A549 (cell line): Measurements from ENCODE around the gene CHST13. TPM values are rescaled to one million over a fixed set of nuclear protein-coding genes. Genes with fewer than 3 reads are reported as not detected.

Source experiments
- ATAC-seq, 2 experiments: fragments of 200-7000 bp in 1 of 2; fragments of >200 bp in 1 of 2; cut with Nextera tagmentation in 1 of 2; cut with Tn5 transposase in 1 of 2; 3 replicates each; pipeline versions ENCODE4 v1.8.0 to v1.9.1; 2018 to 2020; ENCODE audit warnings: mild to moderate bottlenecking in 1 of 2, moderate library complexity in 1 of 2
- CTCF ChIA-PET: fragments of 300-600 bp; sonication (Branson Sonifier 250); formaldehyde crosslinking; extraction: SDS; loops from one replicate; lab custom pipeline; 2021; ENCODE audit warnings: antibody characterized with exemption, inconsistent platforms; lab: Yijun Ruan, JAX
- POLR2A ChIA-PET: fragments of 350-600 bp; formaldehyde crosslinking; extraction: SDS; loops from one replicate; lab custom pipeline; 2021; ENCODE audit warnings: antibody characterized with exemption, inconsistent platforms; lab: Yijun Ruan, JAX
- DNase-seq, 2 experiments: peaks; one replicate each; pipeline versions ENCODE4 v3.0.0 to v3.0.0-alpha.2; 2011 to 2016; ENCODE audit warnings: low read depth in 1 of 2, low spot score in 1 of 2
- FAIRE-seq: peaks from 2 replicates; lab custom pipeline; 2011; peaks lifted over from hg19 to GRCh38; lab: Jason Lieb, UNC
- H3K27ac ChIP-seq, 2 experiments: fragments of >200 bp; sonication (Bioruptor Twin); formaldehyde crosslinking; 3 replicates each; pipeline ENCODE4 v1.5.1; 2016 to 2017
- H3K4me1 ChIP-seq: fragments of >200 bp; sonication (Bioruptor Twin); formaldehyde crosslinking; 3 replicates; pipeline ENCODE4 v1.6.1; 2016
- H3K4me2 ChIP-seq: fragments of >200 bp; sonication (Bioruptor Twin); formaldehyde crosslinking; 3 replicates; pipeline ENCODE4 v1.6.1; 2016
- H3K4me3 ChIP-seq: fragments of >200 bp; sonication (Bioruptor Twin); formaldehyde crosslinking; 3 replicates; pipeline ENCODE4 v1.5.1; 2016
- H3K9me3 ChIP-seq: fragments of >200 bp; sonication (Bioruptor Twin); formaldehyde crosslinking; 3 replicates; pipeline ENCODE4 v1.6.1; 2016
- BHLHE40 ChIP-seq: IDR thresholded peaks from 2 replicates; pipeline ENCODE4 v1.6.1; 2012; ENCODE audit warnings: low read depth, low read length, inconsistent platforms
- CBX2 ChIP-seq: fragments of 200-600 bp; sonication (generic); IDR thresholded peaks from 2 replicates; pipeline ENCODE4 v1.6.1; 2016; ENCODE audit warnings: low read depth, mild to moderate bottlenecking, borderline replicate concordance
- CEBPB ChIP-seq, 2 experiments: fragments of >200 bp in 1 of 2; sonication (Bioruptor Twin) in 1 of 2; formaldehyde crosslinking in 1 of 2; IDR thresholded peaks; 2 replicates each; pipeline ENCODE4 v1.6.1; 2012 to 2016
- EHF ChIP-seq: fragments of 250-450 bp; sonication (Bioruptor Pico); IDR thresholded peaks from 2 replicates; pipeline ENCODE4 v1.5.0; 2020; ENCODE audit warnings: mild to moderate bottlenecking
- HOXB13 ChIP-seq: fragments of 250-450 bp; sonication (Bioruptor Pico); IDR thresholded peaks from 2 replicates; pipeline ENCODE4 v1.5.0; 2020; ENCODE audit warnings: low read depth, mild to moderate bottlenecking, moderate library complexity
- KDM1A ChIP-seq: fragments of 200-600 bp; sonication (generic); IDR thresholded peaks from 2 replicates; pipeline ENCODE4 v1.6.1; 2016; ENCODE audit warnings: low read depth, mild to moderate bottlenecking
- MAFK ChIP-seq: fragments of 450-650 bp; IDR thresholded peaks from 2 replicates; pipeline ENCODE4 v1.6.1; 2014; ENCODE audit not compliant: partially characterized antibody
- MAZ ChIP-seq: fragments of 150-350 bp; IDR thresholded peaks from 2 replicates; pipeline ENCODE4 v1.6.1; 2014; ENCODE audit warnings: antibody characterized with exemption, low read depth, low read length, borderline replicate concordance
- POLR2A ChIP-seq: IDR thresholded peaks from 2 replicates; pipeline ENCODE4 v1.6.1; 2012; ENCODE audit warnings: mild to moderate bottlenecking, low read length
- RAD21 ChIP-seq, 2 experiments: fragments of >200 bp in 1 of 2; sonication (Bioruptor Twin) in 1 of 2; formaldehyde crosslinking in 1 of 2; IDR thresholded peaks in 1 of 2; conservative IDR thresholded peaks in 1 of 2; 2 replicates in 1 of 2; 3 replicates in 1 of 2; pipeline ENCODE4 v1.6.1; 2012 to 2018; ENCODE audit warnings: inconsistent platforms in 1 of 2
- RARB ChIP-seq: fragments of 250-450 bp; sonication (Bioruptor Pico); IDR thresholded peaks from 2 replicates; pipeline ENCODE4 v1.8.0; 2021; ENCODE audit warnings: mild to moderate bottlenecking, moderate library complexity
- SREBF2 ChIP-seq: fragments of 450-650 bp; IDR thresholded peaks from 2 replicates; pipeline ENCODE4 v1.6.1; 2014; ENCODE audit warnings: mild to moderate bottlenecking, moderate library complexity
- TP53 ChIP-seq: fragments of 250-450 bp; sonication (Bioruptor Pico); IDR thresholded peaks from 2 replicates; pipeline ENCODE4 v1.5.0; 2021; ENCODE audit warnings: mild to moderate bottlenecking, moderate library complexity
- ZC3H11A ChIP-seq: fragments of 450-650 bp; IDR thresholded peaks from 2 replicates; pipeline ENCODE4 v1.6.1; 2014; ENCODE audit warnings: antibody characterized with exemption, mild to moderate bottlenecking
- ZNF302 ChIP-seq: fragments of 250-450 bp; sonication (Bioruptor Pico); IDR thresholded peaks from 2 replicates; pipeline ENCODE4 v1.9.0; 2021; ENCODE audit warnings: inconsistent platforms, mild to moderate bottlenecking, moderate library complexity
- ZSCAN20 ChIP-seq: fragments of 250-450 bp; sonication (Bioruptor Pico); IDR thresholded peaks from 2 replicates; pipeline ENCODE4 v1.8.0; 2022; ENCODE audit warnings: mild to moderate bottlenecking, moderate library complexity
- WGBS: methylation state at CpG from one replicate; pipeline ENCODE4 v1.1.6; 2017; ENCODE audit errors: missing lambda C conversion rate; 5-methylcytosine and 5-hydroxymethylcytosine counted together
- polyA plus RNA-seq, 4 experiments: library from polyadenylated mRNA; depleted of rRNA in 3 of 4; stranded (reverse); fragments of >200 nt; fragmentation: RNase III in 1 of 4; extraction: RNeasy Plus Mini Kit Qiagen cat#74134 plus additional on column Dnase treatment in 1 of 4; gene quantifications; 2 replicates in 3 of 4; 3 replicates in 1 of 4; pipeline ENCODE4 v1.2.3, GENCODE V29; 2011 to 2017
- TF ChIP-seq, protein P1 (sequence below): IDR thresholded peaks from 2 replicates; pipeline ENCODE4 v1.6.1; 2012
- TF ChIP-seq, protein P2 (sequence below): fragments of 450-650 bp; IDR thresholded peaks from 2 replicates; pipeline ENCODE4 v1.6.1; 2014; ENCODE audit warnings: antibody characterized with exemption
- TF ChIP-seq, protein P3 (sequence below): fragments of 150-350 bp; IDR thresholded peaks from 2 replicates; pipeline ENCODE4 v1.6.1; 2014; ENCODE audit warnings: low read depth, mild to moderate bottlenecking, low read length
- TF ChIP-seq, protein P4 (sequence below): fragments of >200 bp; sonication (Bioruptor Twin); formaldehyde crosslinking; IDR thresholded peaks from 3 replicates; pipeline ENCODE4 v1.5.1; 2016
- TF ChIP-seq, protein P5 (sequence below): IDR thresholded peaks from 2 replicates; pipeline ENCODE4 v1.6.1; 2012; ENCODE audit warnings: low read depth, borderline replicate concordance
- TF ChIP-seq, protein P6 (sequence below): IDR thresholded peaks from 2 replicates; pipeline ENCODE4 v1.6.1; 2012

Gene CHST13
- polyA plus RNA-seq, 2 of the 4 experiments (the other 2 are of a cell fraction) = 0.30 to 0.59 TPM

DNA sequence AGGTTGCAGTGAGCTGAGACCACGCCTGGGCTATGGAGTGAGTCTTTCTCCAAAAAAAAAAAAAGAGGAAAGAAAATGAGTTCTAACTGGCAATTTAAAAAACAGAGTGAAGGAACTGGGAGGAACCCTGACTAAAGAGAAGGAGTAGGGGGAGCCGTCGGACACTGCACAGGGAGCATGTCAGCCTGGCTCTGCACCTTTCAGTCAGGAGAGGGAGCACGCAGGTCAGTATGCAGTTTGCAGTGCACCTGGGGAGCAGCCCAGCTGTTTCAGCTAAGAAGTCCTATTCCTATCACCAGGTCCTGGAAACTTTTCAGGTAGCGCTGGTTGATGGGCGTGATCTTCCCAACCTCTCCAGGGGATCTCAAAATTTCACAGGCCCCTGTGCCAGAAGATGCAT is 33.3 kb upstream of the CHST13 start:
- DNase-seq (no peak), ATAC-seq (peak in 1 of 2 experiments; percentile 25; a peak in 1 of 6 replicates), FAIRE-seq (no peak)
- TF ChIP-seq CBX2 (no peak), BHLHE40 (no peak), HOXB13 (CRISPR knock-in tag) (no peak), EHF (no peak)
- TF ChIP-seq, protein P1, sequence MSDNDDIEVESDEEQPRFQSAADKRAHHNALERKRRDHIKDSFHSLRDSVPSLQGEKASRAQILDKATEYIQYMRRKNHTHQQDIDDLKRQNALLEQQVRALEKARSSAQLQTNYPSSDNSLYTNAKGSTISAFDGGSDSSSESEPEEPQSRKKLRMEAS = no peak
- TF ChIP-seq, protein P2, sequence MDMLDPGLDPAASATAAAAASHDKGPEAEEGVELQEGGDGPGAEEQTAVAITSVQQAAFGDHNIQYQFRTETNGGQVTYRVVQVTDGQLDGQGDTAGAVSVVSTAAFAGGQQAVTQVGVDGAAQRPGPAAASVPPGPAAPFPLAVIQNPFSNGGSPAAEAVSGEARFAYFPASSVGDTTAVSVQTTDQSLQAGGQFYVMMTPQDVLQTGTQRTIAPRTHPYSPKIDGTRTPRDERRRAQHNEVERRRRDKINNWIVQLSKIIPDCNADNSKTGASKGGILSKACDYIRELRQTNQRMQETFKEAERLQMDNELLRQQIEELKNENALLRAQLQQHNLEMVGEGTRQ = no peak
- CTCF ChIA-PET = interaction anchor here (0.7 kb wide), 1 partner anchor 153 kb away, joined by 3 read pairs; no protein-coding TSS in a partner anchor
- H3K4me1 ChIP-seq = no peaks in the 10 kb centered on the region
- POLR2A ChIA-PET = no interaction called here
- H3K27ac ChIP-seq = no peak overlapping the region
- whole genome bisulfite sequencing = 50% methylated on average over 6 of the region's 6 CpGs
- no peak overlapping the region for H3K4me3 ChIP-seq
- no peaks in the 10 kb centered on the region for H3K9me3 ChIP-seq
- H3K4me2 ChIP-seq = no peak overlapping the region

DNA sequence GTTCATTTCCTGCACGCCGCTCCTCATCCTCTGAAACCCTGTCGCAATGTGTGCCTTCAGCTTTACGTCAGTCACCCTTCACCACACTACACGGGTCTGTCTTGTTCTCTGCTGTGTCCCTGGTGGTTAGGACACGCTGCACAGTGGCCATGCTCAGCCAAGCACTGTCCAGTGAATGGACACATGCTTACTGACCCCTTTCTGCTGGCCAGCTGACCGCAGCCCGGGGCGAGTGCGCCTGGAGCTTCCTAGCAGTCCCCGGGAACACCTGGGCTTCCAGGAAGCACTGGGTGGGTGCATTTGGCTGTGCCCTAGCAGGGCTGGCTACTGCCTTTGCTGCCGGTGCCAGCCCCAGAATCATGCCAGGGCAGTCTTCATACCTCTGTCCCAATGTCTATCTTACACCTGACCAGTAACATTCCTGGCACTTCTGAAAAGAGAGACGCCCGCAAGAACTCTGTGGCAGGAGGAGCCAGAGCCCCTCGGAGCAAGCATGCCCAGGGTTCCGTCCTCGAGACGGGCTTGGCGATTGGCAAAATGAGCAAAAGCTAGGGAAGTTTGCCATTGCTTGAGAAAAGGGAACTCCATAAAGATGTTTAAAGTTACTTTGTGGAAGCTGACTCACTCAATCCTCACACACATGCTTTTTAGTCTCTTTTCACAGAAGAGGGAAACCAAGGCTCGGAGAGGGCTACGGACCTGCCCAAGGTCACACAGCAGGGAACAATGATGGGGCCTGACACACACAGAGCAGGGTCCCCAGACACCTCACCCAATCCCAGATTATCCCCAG is 32.5 kb upstream of the CHST13 start:
- ATAC-seq (no peak), FAIRE-seq (no peak), DNase-seq (no peak)
- TF ChIP-seq KDM1A (no peak), CBX2 (no peak), MAFK (no peak), TP53 (no peak), SREBF2 (no peak), ZC3H11A (no peak), ZNF302 (no peak), ZSCAN20 (CRISPR knock-in tag) (no peak), RARB (CRISPR knock-in tag) (no peak), MAZ (no peak)
- TF ChIP-seq, protein P3, sequence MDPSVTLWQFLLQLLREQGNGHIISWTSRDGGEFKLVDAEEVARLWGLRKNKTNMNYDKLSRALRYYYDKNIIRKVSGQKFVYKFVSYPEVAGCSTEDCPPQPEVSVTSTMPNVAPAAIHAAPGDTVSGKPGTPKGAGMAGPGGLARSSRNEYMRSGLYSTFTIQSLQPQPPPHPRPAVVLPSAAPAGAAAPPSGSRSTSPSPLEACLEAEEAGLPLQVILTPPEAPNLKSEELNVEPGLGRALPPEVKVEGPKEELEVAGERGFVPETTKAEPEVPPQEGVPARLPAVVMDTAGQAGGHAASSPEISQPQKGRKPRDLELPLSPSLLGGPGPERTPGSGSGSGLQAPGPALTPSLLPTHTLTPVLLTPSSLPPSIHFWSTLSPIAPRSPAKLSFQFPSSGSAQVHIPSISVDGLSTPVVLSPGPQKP = no peak
- TF ChIP-seq, protein P1 = no peak
- TF ChIP-seq, protein P4, sequence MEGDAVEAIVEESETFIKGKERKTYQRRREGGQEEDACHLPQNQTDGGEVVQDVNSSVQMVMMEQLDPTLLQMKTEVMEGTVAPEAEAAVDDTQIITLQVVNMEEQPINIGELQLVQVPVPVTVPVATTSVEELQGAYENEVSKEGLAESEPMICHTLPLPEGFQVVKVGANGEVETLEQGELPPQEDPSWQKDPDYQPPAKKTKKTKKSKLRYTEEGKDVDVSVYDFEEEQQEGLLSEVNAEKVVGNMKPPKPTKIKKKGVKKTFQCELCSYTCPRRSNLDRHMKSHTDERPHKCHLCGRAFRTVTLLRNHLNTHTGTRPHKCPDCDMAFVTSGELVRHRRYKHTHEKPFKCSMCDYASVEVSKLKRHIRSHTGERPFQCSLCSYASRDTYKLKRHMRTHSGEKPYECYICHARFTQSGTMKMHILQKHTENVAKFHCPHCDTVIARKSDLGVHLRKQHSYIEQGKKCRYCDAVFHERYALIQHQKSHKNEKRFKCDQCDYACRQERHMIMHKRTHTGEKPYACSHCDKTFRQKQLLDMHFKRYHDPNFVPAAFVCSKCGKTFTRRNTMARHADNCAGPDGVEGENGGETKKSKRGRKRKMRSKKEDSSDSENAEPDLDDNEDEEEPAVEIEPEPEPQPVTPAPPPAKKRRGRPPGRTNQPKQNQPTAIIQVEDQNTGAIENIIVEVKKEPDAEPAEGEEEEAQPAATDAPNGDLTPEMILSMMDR = no peak
- no peak overlapping the region for H3K4me3 ChIP-seq
- H3K4me1 ChIP-seq = no peaks in the 10 kb centered on the region
- 82% methylated on average over 14 of the region's 21 CpGs for WGBS
- CTCF ChIA-PET = interaction anchor here (0.6 kb wide), 1 partner anchor 10 kb away, joined by 3 read pairs; no protein-coding TSS in a partner anchor
- no peaks in the 10 kb centered on the region for H3K9me3 ChIP-seq
- H3K27ac ChIP-seq = no peak overlapping the region
- POLR2A ChIA-PET = no interaction called here
- no peak overlapping the region for H3K4me2 ChIP-seq

DNA sequence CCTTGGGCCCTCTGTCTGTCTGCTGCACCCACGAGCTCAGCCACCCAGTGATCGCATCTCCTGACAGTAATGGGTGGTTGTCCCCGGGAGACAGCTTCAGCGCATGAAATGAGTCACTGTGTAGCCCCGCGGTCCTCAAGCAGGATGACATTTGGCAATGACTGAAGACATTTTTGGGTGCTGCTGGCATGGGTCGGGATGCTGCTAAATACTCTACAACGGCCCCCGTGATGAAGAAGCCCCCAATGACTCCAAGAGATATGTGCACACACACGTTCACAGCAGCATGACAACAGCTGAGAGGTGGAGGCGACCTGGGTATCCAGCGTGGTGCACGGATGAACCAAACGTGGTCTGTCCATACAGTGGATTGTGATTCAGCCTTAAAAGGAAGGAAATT is 30.9 kb upstream of the CHST13 start:
- Histone ChIP-seq H3K4me2 (no peak overlapping the region), H3K9me3 (no peaks in the 10 kb centered on the region), H3K27ac (no peak overlapping the region), H3K4me1 (no peaks in the 10 kb centered on the region), H3K4me3 (no peak overlapping the region)
- FAIRE-seq (no peak), DNase-seq (no peak), ATAC-seq (no peak)
- 56% methylated on average over 13 of the region's 14 CpGs for WGBS
- CTCF ChIA-PET = interaction anchor here (1.0 to 1.5 kb wide), 3 partner anchors 17 to 35 kb away, joined by 3 to 4 read pairs (median 3); no protein-coding TSS in a partner anchor
- POLR2A ChIA-PET = no interaction called here
- TF ChIP-seq, protein P5, sequence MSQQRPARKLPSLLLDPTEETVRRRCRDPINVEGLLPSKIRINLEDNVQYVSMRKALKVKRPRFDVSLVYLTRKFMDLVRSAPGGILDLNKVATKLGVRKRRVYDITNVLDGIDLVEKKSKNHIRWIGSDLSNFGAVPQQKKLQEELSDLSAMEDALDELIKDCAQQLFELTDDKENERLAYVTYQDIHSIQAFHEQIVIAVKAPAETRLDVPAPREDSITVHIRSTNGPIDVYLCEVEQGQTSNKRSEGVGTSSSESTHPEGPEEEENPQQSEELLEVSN = no peak
- TF ChIP-seq, protein P3 = no peak
- TF ChIP-seq, protein P6, sequence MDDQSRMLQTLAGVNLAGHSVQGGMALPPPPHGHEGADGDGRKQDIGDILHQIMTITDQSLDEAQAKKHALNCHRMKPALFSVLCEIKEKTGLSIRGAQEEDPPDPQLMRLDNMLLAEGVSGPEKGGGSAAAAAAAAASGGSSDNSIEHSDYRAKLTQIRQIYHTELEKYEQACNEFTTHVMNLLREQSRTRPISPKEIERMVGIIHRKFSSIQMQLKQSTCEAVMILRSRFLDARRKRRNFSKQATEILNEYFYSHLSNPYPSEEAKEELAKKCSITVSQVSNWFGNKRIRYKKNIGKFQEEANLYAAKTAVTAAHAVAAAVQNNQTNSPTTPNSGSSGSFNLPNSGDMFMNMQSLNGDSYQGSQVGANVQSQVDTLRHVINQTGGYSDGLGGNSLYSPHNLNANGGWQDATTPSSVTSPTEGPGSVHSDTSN = no peak
- TF ChIP-seq RAD21 (conservative IDR thresholded peaks at IDR 0.05 in 1 of 2, IDR thresholded peaks at IDR 0.05 in 1 of 2) = no peak
- TF ChIP-seq CEBPB (IDR thresholded peaks at IDR 0.05) = no peak
- TF ChIP-seq, protein P4 = no peak
- no peak for TF ChIP-seq SREBF2
- TF ChIP-seq ZSCAN20 (CRISPR knock-in tag) = no peak
- no peak for TF ChIP-seq POLR2A
